Stimulated activated CD4-positive, alpha-beta T cell treated with anti-CD3 and anti-CD28 coated beads, Interleukin-4, amount 100 ng/mL, for 24 hours (primary cell): ENCODE measurements around the gene GABBR2.
A peak's percentile ranks its signal among the peaks of the same experiment; 100 is the strongest.

Experiments
- DNase-seq: peaks from one replicate; pipeline ENCODE4 v3.0.0-alpha.2; 2020

Gene GABBR2

DNA sequence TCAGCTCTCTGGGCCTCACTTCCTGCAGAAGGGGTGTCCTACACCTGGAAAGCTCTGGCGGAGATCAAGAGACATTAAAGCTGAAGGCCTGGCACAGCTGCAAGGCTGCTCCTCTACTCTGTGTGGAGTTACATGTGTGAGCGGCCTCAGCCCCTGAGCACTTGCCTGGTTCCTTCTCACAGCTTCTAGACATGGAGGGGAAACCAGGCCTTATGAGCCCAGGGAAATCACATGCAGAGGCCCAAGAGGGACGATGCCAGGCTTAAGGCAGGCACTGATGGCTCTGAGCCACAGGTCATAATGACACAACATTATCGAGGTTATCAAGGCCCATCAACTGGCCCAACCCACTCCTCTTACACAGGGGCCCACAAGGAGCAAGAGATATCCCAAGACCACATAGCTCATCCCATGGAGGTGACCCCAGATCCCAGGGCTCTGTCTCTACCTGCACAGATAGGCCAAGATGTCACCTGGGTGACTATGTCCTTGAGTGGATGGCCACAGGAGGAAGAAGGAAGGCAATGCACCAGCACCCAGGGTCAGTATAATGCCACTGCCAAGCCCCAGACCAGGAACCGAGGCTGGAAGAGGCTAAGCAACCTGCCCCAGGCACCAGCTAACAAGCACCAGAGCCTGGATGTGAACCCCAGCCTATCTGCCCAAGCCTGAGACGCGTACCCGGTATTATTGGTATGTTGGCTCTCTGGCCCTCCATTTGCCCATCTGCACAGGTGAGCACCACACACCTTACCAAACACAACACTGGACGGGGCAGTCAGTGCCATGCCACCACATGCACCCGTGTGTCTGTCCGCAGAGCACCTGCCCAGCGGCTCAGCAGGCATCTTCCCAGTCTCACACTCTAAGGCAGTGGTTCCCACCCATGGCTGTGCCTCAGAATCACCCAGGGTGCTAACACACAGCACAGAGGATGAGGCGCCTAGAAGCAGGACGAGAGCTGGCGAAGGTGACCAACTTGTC is 143.3 kb downstream of the GABBR2 start:
- no peak for DNase-seq

DNA sequence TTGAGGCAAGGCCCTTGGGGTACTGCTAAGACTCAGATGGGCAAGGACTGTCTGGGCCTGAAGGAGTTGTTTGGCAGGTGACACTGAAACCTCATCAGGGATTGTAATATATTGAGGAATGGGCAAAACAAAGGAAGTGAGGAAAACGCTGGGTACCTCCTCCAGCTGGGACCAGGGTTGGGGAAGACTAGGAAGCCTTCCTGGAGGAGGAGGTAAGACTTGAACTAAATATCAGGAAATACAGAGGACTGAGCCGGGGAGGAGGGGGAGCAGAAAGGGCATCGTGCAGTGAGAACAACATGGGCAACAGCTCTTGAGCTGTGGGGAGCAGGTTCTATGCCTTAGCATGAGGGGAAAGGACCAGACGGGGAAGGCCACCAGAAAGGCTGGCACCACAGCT is 144.0 kb downstream of the GABBR2 start:
- no peak for DNase-seq

- no peak for DNase-seq
These were observed 144.7 kb downstream of the GABBR2 start for GRCh38 chr9:98563988-98564387.

- no peak for DNase-seq
These were observed 145.4 kb downstream of the GABBR2 start for GRCh38 chr9:98563212-98563907.

DNA sequence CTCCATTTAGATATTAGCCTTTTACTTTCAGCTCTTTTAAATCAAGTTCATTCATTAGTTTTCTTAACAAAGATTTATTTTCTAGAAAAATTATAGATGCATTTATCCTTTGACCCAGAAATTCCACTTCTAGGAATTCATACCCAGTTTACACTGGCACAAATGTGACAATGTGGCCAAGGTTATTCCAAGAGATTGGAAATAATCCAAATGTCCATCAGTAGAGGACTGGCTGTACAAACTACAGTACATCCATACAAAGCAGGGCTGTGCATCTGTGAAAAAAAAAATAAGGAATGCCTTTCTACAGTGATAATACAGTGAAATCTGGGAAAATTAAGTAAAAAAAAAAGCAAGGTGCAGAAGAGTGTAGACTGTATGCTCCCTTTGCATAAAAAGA is 149.2 kb downstream of the GABBR2 start:
- no peak for DNase-seq

DNA sequence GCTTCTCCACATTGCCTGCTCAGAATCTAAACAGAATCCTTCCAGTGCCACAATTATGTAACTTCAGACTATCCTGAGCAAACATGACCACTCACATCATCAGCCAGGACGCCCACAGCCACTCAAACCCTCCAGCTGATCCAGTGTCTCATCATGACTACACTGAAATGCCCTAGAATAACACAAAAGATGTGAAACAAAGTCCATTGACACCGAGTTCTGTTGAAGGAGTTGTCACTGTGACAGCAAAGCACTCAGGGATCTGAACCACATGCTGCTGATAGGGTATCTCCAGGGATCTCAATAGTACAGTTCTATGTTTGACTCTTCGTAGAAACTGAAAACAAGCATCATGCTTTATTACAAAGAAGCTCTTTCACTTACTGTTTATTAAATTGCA is 150.2 kb downstream of the GABBR2 start:
- DNase-seq, result no peak

- no peak for DNase-seq
These were observed 152.2 kb downstream of the GABBR2 start for GRCh38 chr9:98556511-98556910.

- DNase-seq, result no peak
These were observed 152.9 kb downstream of the GABBR2 start for GRCh38 chr9:98555651-98556465.

- no peak for DNase-seq
These were observed 154.0 kb downstream of the GABBR2 start for GRCh38 chr9:98554752-98555151.

DNA sequence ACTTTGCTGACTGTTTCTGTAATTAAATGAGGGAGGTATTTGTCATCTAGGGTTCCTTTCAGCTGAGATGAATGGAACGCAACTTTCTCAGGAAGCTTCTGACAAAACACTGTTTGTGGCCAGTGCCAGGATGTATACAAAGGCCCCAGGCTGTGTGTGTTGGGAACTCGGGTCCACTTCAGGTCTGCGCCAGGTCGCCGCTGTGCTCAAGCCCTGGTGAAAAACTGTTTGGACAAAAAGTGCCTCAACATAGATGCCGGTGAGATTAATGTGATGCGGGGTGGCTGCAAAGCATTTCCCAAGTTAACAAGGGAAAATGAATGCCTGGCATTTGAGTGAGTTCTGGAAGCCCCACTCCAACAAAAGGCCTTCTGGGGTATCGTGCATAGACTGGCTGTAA is 156.4 kb downstream of the GABBR2 start:
- no peak for DNase-seq

DNA sequence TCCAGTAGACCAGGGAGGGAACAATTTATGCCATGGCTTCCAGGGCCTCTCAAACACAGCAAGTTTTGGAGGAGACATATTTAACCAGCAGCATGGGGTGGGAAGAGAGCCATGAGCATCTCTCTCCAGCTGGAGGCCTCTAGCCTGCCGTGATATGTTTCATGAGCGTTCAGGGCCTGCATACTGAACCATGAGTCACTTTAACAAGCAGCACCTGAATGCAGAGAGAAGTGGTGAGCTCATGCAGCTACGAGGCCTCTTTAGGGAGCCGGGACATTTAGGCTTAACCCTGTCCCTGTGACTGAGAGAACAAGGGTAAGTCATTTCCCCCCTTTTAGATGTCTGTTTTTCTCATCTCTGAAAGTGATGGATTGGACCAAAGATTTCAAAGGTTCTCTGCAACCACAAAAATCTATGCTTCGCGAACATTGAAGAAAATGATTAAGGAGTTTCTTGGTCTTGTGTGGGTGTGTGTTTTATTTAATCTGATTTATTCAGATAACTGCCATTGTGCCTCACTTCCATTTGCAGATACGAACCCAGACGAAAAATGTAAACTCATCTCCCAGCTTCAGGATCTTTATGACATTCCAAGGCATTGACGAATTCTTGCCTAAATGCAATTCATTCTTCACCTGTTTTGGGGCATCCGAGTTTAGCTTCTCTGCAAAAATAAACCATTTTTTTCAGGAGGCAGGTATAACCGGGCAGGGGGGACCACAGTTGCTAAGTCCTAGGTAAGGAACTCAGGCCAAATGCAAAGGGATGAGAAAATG is 157.0 kb downstream of the GABBR2 start:
- DNase-seq, result no peak

DNA sequence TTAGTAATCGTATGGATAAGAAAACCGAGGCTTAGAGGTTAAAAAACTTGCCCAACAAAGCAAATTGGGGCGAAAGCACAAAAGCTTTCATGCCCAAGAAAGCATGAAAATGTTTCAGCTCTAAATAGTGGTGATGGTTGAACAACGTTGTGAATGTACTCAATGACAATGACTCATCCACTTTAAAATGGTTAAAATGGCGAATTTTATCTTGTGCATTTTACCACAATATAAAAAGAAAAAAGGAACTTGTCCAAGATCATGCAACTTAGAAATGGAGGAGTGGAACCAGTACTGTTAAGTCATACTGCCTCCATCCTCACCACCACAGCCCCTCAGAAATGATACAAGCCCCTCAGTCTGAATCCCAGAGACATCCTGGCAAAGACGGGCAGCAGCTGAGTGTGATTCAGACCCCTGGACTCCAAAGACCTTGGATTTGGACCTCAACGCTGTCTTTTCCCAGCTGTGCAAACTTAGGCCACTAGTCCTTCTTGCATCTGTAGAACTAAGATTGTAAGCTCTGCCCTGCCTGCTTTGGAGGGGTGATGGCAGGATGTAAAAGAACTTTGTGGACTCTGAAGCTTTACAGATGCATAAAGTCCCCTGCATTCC is 158.4 kb downstream of the GABBR2 start:
- no peak for DNase-seq

DNA sequence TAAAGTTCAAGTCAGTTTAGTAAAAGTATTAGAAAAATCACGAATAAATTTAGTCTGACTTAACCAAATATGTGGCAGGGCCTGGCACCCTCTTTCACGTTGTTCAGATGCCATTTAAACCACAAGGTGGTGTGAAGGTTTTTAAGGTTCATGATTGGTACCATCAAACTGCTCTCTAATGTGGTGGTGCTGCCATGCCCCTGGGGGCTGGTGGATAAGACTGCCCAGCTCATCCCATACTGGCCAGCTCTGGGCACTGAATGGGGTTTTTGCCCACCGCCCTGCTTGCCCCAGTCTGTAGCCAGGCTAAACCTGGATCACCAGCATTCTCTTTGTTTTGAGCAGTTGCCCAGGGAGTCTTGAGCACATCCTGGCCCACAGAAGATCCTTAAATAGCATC is 159.3 kb downstream of the GABBR2 start:
- no peak for DNase-seq

GRCh38 chr9:98547606-98548005 is 161.1 kb downstream of the GABBR2 start:
- DNase-seq, result no peak

GRCh38 chr9:98545021-98545420 is 163.7 kb downstream of the GABBR2 start:
- no peak for DNase-seq

DNA sequence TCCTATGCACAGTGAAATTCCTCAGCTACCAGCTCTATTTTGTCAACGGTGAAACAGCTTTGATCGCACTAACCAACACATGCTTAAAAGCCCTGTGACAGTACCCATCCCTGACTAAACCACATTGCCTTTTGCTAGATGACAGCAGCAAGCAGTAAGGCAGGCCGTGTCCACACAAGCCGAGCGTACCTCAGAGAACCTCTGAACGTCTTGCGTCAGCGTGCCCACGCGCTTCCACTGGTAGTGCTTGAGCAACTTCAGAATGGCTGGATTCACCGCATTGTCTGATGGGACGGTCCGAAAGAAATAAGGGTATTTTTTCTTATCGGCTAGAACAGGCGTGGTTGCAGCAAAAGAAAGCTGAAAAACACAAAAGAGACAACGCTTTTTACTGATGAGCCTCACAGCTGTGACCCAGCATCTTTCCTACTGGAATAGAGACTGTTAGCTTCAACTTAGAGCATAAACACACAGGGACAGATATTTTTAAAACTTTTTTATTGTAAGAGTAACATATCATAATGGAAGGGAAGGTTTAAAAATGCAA is 167.0 kb downstream of the GABBR2 start:
- no peak for DNase-seq

DNA sequence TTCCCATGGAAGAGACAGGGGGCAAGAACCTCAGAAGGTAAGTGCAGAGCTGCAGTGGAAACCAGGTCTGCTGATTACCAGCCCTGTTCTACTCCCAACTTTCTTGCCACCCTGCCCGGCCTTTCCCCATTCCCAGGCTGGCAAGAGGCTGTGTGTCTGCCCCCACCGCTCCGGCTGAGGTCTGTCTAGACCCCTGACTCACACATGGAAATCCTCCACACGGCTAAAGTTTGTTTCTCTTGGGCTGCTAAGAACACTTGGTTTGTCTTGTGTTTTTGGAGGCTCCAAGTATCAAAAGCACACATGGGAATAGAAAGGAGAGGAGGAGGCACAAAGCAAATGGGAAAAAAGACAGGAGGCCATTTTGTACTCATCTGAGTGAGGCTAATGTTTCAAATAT is 168.3 kb downstream of the GABBR2 start:
- no peak for DNase-seq

DNA sequence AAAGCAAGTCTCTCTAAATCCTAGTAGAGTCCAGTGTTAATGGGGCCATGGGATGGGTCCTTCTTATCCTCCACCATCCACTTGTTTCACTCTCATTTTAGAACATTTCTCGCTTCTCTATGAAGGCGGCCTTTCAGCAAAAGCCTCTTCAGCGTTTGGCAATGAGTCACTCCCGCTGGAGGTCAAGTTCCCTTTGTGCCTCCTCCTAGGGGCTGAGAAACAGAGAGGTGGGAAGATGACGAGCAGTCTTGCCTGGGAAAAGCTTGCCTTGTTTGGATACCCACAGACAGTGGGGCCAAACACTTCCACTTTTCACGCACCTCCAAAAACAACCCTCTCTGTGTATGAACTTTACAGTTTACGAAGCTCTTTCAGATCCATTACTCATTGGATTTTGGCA is 168.8 kb downstream of the GABBR2 start:
- no peak for DNase-seq

DNA sequence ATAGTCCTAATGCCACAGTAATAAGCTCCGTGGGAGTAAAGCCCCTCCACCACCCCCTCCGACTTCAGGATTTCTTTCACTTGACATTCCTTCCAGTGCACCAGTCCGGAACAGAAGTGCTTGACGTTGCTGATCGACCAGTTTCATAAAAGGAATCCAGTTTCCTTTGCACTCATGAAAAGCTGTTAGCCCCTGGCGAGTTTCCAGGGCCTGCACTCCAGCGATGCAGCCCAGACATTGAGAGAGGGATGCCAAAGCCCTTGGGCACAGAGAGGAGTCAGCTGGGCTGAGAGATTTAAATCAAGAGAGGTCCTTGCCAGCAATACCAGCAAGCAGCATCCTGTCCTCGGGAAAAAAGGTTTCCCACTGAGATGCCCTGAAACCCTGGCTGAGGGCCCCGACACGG is 170.1 kb downstream of the GABBR2 start:
- no peak for DNase-seq

DNA sequence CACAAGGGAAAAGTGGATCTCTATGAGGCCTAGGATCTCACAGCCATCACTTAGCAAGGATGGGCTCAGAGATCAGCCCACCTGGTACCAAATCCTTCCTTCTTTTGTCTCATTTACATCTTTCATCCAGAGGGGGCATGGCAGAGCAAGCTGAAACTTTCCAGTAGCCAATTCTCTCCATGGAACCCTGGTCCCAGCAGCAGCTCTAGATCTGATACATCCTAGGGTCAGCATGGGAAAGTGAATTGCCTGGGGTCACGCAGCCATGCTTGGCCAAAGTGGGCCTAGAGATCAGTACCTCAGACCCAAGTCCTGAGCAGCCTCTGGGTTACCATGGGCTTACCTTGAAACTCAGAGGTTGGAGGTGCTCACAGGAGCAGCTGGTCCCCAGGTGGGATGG is 170.5 kb downstream of the GABBR2 start:
- no peak for DNase-seq

GRCh38 chr9:98536542-98537173 is 172.1 kb downstream of the GABBR2 start:
- DNase-seq, result peak; percentile 22
